NCI-H524 (cell line): ENCODE measurements around the gene PLCG1.
"Not testable (repeated sequence)": the region's sequence is repeated elsewhere in the genome, so short reads cannot be mapped to it uniquely, and the experiment has no call there.

ENCODE experiments used
- DNase-seq, 2 experiments: peaks; one replicate each; lab custom pipeline; 2025; lab: John Stamatoyannopoulos, UW

PLCG1 gene

DNA sequence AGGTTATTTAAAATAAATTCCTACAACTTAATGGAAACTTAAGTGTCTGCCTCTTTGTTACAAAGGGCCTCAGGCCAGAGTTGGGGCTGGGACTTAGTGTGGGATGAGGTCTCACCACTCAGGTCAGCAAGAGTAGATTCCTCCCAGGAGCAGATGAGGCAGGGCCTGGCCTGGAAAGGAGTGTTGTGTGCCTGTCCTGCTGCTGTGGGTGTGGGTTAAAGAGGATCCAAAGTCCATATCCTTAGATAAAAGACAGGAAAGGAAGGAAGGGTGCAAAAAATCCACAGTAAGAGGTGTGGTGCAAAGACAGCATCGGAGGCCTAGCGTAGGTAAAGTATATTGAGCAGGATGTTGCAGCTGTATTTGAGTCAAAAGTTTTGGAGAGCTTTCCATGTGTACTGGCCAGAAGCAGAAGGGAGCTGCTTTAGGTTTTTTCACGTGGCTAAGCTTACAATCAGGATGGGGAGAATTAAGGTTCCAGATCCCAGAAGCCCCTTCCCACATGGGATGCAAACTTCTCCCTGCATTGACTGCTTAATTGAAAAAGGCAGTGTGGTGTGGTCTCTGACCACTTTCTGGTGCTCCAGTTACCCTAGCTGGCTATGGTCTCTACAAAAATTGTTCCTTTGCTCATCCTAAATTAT, 12.8 kb upstream of the PLCG1 start:
- no peak for DNase-seq

DNA sequence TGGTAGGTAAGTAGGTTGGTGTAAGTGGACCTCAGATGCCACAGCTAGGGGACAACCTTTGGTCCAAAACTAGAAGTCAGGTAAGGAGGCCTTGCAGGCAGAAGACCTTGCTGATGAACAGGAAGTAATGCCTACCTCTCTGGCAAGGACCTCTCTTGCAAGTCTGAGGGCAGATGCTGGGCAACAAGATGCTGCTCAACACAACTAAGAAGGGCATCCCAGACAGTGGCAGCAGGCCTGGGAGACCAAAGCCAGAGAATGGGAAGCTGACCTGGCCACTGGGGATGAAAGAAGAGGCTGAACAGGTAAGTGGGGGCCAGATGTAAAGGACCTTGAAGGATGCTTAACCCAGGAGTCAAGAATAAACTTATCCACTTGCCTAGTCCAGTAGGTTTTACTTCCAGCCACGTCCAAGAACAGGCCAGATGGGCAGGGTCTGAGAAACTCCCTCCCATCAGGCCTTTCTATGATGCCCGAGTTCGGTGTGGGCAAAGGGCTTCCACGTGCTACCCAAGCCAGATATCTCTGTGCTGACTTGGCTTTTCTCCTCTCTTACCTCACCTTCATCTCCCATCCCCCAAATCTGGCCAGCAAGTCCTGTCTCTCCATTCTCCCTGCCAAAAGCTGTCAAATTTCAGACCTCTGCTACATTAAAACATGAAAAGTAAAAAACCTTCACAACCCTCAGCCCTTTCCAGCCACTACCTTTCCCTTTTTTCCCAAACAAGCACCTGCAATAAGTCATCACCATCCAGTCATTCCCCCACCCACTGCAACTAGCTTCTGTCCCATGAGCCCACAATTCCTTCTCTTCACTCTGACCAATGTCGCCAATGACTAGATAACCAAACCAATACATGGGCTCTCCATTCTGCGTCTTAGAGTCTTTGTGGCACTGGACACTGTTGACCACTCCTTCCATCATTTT, 11.5 kb upstream of the PLCG1 start:
- DNase-seq: no peak

DNA sequence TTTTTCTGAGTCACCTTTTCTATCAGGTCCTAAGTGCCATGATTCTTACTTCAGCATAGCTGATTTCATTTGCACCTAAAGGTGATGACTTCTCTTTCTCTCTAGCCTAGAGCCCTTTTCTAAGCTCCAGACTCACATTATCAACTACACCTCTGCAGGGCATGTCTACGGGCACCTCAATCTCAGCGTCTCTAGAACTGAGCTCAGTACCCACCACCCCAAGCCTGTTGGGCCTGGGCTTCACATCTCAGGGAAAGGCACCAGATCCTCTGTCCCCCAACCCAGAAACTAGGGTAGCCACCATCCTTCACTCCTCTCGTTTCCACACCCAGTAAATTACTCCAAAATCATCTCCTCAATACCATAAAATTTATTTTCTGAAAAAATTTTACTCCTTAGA, 10.6 kb upstream of the PLCG1 start:
- no peak for DNase-seq

DNA sequence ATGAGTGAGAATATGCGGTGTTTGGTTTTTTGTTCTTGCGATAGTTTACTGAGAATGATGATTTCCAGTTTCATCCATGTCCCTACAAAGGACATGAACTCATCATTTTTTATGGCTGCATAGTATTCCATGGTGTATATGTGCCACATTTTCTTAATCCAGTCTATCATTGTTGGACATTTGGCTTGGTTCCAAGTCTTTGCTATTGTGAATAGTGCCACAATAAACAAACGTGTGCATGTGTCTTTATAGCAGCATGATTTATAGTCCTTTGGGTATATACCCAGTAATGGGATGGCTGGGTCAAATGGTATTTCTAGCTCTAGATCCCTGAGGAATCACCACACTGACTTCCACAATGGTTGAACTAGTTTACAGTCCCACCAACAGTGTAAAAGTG, 9.0 kb upstream of the PLCG1 start:
- DNase-seq: not testable (repeated sequence)

DNA sequence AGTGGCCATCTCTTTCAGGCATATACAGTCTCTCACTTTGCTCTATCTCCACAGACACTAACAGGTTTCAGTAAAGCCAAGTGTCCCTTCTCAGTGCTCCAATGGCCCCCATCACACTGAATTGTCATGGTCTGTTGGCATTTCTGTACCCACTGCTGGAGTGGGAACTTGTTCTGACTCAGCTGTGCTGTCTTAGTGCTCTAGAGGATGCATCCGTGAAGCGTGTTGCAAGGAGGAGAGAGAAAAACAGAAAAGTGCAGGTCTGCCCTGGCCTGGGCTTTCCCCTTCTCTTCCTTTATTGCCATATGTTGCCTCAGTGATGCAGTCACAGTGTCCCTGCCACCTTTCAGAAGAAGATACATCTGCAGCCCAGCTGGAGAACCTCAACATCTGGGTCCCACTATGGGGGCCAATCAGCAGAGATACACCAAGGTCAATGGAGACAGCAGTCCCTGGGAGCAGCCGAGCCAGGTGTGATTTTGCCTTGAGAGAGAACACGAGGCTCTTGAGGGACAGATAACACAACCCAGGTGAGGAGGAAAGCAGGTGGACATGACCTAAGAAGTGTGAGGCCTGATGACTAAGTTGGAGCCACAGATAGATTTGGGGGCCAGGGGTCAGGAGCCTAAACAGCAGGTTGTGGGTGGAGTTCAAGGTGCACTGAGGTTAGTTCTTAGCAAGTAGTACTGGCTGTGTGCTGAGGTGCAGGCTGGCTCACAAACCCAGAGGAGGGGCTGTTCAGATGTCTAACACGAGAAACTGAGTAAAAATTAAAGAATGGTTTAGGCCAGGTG, 5.6 kb upstream of the PLCG1 start:
- DNase-seq: no peak

DNA sequence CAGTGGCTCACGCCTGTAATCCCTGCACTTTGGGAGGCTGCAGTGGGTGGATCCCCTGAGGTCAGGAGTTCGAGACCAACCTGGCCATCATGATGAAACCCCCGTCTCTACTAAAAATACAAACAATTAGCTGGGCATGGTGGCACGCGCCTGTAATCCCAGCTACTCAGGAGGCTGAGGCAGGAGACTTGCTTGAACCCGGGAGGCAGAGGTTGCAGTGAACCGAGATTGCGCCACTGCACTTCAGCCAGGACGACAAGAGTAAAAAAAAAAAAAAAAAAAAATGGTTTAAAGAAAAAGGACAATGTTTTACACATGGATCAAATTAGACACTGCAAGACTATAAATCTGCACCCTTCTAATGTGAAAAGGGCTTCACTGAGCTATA, 5.0 kb upstream of the PLCG1 start:
- DNase-seq: not testable (repeated sequence)

DNA sequence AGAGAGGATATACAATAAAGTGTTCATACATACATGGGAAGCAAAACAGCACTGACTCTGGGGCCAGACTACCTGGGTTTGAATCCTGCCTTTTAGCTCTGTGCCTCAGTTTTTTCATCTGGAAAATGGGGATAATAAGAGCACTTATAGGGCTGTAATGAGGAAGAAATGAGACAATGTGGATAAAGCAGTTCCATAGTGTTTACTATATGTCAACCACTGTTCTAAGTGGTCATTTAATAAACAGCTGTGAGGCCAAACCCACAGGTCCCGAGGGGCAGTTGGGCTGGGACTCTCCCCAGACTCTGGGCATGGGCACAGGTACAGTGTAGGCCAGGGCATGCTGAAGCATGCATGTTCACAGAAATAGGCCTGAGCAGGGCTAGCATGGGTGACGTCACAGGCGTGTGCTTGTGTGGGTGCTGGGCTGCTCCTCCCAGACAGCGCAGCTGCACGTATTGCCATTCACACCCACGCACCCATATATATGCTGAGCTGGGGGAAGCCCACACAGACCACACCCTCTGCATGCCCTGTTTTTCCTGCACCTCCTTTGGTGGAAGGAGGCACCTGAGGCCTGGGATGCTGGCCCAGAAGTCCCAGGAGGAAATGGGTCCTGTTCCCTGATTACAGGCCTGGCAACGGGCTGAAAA, 3.5 kb upstream of the PLCG1 start:
- no peak for DNase-seq

DNA sequence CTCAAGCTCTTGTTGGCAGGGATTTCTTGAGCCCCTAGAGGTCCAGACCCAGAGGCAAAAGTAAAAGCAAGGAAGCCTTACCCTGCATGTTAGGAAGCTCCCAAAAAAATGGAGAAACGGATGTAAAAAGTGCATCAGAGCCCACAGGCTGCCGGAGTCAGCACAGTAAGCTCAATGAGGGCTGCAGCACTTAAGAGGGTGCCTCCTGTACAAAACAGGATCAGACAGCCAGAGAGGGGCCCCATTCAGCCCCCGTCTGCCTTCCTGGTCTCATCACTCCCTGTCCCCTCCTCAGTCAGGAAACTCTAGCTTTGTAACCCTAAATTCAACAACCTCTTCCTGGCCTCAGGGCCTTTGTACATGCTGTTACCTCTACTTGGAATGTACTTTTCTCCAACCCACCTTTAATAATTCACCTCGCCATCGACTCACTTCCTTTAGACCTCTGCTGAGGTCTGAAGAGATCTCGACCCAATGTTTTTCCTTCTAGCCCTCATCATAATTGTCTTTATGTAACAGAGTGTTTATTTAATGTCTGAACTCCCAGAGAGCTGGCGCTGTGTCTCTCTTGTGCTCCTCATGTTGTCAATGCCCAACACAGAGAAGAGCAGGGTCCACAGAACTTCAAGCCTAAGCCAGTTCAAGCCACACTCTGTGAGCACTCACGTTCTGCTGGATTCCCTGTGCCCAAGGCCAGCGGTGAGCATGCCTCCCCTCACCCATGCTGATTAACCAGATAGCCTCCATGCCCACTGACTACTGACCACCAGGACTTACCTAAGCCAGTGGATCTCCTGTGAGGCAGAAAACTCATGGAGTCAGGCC, 2.8 kb upstream of the PLCG1 start:
- DNase-seq: no peak

DNA sequence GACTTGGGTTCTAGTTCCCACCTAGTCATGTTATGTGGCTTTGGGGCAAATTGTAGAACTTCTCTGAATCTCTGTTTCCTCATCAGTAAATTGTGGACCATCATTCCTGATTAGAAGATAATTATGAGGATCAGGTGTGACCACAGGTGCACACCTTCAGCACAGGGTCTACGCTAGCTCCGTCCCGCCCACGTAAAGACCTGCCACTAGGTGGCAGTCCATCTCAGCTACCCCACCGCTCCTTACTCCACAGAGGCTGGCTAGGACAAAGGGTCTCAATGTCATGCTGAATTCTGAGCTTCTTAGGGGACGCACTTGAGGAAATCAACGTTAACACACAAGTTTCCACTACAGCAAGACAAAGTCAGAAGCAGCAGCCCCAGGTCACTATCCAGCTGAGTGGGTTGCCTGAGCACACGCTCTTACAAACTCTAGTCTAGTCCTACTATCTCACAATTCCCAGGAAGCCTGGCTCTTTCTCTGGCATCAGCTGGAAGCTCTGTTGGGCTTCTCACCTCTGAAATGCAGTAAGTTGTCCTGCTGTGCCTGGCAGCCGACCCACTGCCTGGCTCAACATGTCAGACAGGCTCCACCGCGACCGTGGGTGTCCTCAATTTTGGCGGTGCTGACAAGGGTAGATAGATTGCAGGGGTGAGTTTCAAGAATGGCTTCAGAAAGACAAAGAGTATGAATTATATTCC, 2.0 kb upstream of the PLCG1 start:
- DNase-seq: peak in 1 of 2 experiments; percentile 40

DNA sequence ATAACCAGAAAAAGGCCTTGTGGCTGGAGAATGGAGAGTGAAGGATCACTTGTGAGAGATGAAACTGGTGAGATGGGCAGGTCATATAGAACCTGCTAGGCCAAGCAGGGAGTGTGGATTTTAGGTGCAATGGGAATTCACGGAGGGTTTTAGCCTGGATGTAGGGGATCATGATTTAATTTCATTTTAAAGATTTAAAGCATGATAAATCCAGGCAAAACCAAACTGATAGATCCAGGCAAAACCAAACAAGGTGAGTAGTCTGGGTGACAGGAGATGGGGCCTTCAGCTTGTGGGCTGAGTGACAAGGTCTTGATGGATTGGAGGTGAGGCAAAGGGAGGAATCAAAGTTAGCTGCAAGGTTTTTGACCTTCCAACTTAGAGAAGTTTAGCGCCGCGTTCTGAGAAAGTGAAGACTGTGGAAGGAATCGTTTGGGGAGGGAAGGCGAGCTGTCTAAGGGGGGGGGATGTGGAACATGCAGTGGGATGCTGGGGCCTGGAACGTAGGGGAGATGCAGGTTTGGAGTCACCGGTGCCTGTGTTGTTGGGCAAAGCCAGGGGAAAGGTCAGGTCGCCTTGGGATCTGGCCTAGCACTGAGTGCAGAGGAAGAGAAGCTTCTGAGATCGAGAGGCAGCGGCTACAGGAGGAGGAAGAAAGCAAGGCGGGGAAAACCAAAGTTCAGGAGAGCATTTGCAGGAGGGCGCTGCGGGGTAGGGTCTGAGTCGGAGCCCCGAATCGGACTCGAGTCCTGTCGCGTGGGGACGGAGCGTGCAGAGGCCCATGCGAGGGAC, 1.3 kb upstream of the PLCG1 start:
- DNase-seq: no peak

DNA sequence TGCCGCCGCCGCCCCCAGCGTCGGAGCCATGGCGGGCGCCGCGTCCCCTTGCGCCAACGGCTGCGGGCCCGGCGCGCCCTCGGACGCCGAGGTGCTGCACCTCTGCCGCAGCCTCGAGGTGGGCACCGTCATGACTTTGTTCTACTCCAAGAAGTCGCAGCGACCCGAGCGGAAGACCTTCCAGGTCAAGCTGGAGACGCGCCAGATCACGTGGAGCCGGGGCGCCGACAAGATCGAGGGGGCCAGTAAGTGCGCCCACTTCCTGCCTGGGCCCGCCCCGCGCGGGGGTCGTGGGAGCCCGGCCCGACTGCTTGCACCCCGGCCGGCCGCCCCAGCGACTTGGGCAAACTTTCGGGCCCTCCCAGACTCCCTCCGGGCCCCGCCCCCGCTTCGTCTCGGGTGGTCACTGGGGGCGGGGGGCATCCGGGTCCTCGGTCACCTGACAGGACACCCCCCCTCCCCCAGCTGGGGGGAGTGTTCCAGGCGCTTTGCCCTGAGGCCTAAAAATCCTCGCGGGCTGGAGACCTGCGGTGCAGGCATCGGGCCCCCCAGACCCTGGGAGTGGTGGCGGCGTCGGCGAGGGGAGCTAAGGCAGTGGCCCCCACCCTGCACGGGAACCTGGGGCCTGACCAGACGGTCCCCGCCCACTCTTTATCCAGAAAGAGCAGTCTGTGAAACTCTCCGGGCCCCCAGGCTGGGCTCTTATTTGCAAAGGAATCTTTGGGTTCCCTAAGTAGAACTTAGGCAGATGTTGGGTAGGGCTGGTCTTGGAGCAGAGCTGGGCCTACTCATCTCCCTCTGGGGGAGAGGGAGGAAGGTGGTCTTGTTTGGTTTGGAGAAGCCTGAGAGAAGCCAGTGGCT, 501 bp downstream of the PLCG1 start:
- peak; percentile 39 to 76 for DNase-seq

DNA sequence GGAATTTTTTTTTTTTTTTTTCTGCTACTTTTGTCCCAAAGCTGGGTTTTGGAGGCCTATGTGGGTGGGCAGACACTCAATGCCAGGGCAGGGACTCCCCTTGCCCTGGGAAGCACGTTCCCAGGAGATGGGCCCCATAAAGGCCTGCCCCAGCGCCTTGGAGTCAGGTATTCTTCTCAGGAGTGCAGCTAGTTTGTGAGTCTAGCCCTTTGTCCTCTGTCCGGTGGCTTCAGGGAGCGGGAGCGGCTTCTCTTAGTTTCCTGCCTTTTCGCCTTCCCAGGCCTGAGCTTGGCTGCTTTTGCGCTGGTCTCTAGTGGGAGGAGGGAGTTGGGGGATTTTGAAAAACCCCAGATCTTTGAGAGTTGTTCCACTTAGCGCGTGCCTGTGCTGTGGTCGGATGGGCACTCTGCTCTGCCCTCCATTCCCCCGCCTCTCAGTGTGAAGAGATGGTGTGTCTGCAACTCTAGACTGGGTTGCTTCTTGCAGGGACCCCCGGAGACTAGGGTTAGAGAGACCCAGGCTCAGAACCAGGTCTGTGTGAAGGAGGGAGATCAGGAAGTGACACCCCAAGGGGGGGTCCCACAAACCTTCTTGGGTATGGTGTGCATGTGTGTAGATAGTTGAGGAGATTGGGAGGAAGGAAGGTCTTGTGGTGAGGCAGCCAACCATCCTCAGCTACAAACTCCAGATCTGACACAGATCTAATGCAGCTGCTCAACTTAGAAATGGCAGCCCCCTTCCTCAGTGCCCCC, 1.3 kb downstream of the PLCG1 start:
- no peak for DNase-seq

DNA sequence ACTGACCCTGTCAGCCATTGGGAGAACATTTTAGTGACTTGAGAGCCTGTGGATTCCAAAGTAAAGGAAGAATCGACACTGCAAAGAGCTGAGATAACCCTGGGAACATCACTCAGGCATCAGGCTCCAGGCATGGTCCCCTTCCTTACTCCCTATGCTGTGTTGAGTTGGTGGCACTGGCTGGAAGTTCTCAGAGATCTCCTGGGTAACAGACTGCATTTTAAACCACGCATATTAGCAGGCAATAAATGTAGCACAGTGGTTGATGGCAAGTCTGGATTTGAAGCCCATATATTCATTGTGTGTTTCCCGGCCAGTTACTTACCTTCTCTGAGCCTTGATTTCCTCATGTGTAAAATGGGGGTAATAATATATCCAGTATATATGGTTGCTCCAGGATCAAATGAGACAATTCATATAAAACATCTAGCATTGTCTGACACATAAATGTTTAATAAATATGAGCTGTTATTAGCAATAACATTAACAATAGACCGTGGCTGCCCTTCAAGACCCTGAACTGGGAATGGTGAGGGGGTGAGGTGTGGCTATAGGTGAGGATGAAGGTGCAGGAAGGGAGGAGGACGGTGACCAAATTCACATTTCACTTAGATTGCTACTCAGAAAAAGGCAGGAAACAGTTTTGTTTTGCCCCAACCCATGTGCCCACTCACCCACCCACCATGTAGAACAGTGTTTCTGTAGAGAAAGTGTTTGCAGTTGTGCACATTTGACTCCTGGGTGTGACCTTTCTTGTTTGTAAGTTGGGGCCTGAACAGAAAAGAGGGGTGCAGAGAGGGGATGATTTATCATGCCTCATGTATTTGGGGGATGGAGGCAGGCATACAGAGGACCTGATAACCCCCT, 2.1 kb downstream of the PLCG1 start:
- no peak for DNase-seq

DNA sequence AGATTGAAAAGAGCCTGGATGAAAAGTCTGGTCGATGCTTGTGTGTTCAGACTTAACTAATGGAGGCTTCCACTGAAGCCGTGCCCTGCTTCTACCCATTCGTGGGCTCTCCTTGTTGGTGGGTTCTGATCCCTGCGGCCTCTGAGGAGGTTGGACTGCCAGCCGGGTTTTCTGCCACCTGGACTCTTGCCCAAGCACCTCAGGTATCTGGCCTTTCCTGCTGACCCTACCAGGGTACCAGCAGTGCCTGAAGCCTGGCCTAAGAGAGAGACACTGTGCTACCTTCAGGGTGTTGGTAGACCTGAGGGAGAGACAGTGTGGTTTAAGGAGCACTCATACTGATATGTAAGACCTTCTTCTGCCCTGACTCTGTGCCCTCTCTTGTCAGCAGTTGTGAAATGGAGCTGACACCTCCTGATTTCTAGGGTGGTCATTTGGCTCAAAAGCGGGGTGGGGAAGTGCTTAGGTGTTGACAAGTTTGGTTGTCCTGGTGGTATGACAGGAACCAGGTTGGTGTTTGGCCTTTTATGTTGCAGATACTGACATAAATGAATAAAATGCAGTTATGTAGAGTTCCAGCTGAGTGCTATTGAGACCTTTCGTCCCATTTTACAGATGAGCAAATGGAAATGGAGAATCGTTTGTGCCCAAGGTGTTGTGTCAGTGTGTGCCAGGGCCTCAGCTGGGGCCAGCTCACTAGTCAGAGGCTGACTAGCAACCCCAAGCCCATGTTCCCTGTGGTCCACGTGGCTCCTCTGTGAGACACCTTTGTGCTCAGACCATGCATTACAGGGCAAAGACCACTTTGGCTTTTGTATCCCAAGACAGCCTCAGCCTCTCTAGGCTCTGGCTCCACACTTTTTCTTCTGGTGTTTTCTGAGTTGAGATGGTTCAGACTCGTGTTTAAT, 3.1 kb downstream of the PLCG1 start:
- no peak for DNase-seq

DNA sequence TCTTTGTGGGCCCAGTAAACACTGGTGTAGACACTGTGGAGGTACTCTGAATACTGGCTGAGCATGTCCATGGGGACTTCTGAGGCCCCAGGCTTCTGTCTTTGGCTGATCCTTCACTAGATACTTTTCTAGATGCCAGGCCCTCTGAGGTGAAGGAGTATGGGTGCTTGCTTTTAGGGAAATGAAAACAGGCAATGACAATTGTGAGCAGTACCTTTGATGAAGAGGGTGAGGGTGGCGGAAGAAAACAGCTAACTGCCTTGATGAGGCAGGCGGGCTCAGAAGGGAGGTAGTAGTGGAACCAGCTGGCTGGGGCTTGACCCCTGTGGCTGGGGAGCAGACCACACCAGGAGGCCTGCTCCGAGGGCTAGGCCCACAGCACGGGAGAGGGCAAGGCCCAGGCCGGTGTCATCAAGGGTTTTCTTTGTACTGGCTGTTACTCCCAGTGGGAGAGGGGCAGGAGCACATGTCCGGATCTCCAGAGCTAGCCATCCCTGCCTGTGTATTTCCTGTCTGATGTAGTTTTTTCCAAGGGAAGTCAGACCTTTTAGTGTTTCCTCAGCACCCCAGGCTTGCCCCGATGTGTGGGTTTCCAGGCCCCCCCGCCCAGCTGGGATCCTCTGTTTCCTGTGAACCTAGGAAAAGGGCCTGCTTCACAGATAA, 3.9 kb downstream of the PLCG1 start:
- no peak for DNase-seq
